Measurements from ENCODE around the gene MTG2. TPM values are rescaled to one million over a fixed set of nuclear protein-coding genes. Genes with fewer than 3 reads are reported as not detected.

The MTG2 gene
- total and polyA plus RNA-seq, 2 of the 13 experiments (the other 11 are each of a cell fraction or from before 2014, with no cell fraction given) = 20.4 to 37.8 TPM

- peak; percentile 60; the same call in 1 of the 2 replicates for TF ChIP-seq MLX (CRISPR knock-in tag; IDR thresholded peaks at IDR 0.05)
- TF ChIP-seq ZBED4 (CRISPR knock-in tag; IDR thresholded peaks at IDR 0.05; ENCODE audit: borderline replicate concordance) = peak; percentile 7
- peak; percentile 91 for TF ChIP-seq CAMTA2 (CRISPR knock-in tag; IDR thresholded peaks at IDR 0.05; ENCODE audit: borderline replicate concordance)
- peak; percentile 55 for TF ChIP-seq SPEN (CRISPR knock-in tag; IDR thresholded peaks at IDR 0.05; ENCODE audit: low read depth)
- TF ChIP-seq ZFX (CRISPR knock-in tag; IDR thresholded peaks at IDR 0.05; ENCODE audit: low read depth) = peak; percentile 60
- TF ChIP-seq ZSCAN5A (CRISPR knock-in tag; IDR thresholded peaks at IDR 0.05; ENCODE audit: borderline replicate concordance) = no peak
- TF ChIP-seq ELF3 (CRISPR knock-in tag; IDR thresholded peaks at IDR 0.05) = peak; percentile 49
- TF ChIP-seq ARHGAP35 (CRISPR knock-in tag; IDR thresholded peaks at IDR 0.05; ENCODE audit: borderline replicate concordance) = peak; percentile 12; the same call in 1 of the 2 replicates
- 0 out of 2 replicates have a peak, but pooled peaks have one; percentile 4 for TF ChIP-seq ZBTB10 (CRISPR knock-in tag; IDR thresholded peaks at IDR 0.05; ENCODE audit: borderline replicate concordance)
- no peak for TF ChIP-seq ZNF3 (CRISPR knock-in tag; IDR thresholded peaks at IDR 0.05)
- TF ChIP-seq HNRNPH1 (optimal IDR thresholded peaks at IDR 0.05; ENCODE audit: low read depth, low read length) = no peak
- 0 out of 2 replicates have a peak, but pooled peaks have one; percentile 53 for TF ChIP-seq ZNF446 (CRISPR knock-in tag; IDR thresholded peaks at IDR 0.05)
- TF ChIP-seq ZNF124 (CRISPR knock-in tag; IDR thresholded peaks at IDR 0.05) = peak; percentile 18; the same call in 1 of the 2 replicates
- peak; percentile 88; the same call in 1 of the 2 replicates for TF ChIP-seq SAFB2 (CRISPR knock-in tag; IDR thresholded peaks at IDR 0.05; ENCODE audit: borderline replicate concordance, low read depth)
- TF ChIP-seq PHF20 (CRISPR knock-in tag; IDR thresholded peaks at IDR 0.05) = peak; percentile 24
- 0 out of 2 replicates have a peak, but pooled peaks have one; percentile 19 for TF ChIP-seq TERF1 (CRISPR knock-in tag; IDR thresholded peaks at IDR 0.05)
- peak; percentile 42; the same call in 1 of the 2 replicates for TF ChIP-seq HIVEP1 (CRISPR knock-in tag; IDR thresholded peaks at IDR 0.05)
These were observed 54.1 kb downstream of the MTG2 start (continued) for GRCh38 chr20:62236766-62237513.

Data from HepG2 (cell line).